Keratinocyte (primary cell): Measurements from ENCODE around the gene TIAM2. TPM values are rescaled to one million over a fixed set of nuclear protein-coding genes. Genes with fewer than 3 reads are reported as not detected.

Experiments
- DNase-seq: peaks from one replicate; pipeline ENCODE4 v3.0.0-alpha.2; 2011; ENCODE audit warnings: low read depth, missing footprints, low spot score
- FAIRE-seq: peaks from 2 replicates; lab custom pipeline; 2011; peaks lifted over from hg19 to GRCh38; lab: Jason Lieb, UNC
- H2AFZ ChIP-seq: 2 replicates; pipeline ENCODE4 v1.6.0; 2012; ENCODE audit warnings: low read length, control low read depth, inconsistent platforms; ENCODE audit not compliant: control insufficient read depth
- H3K27ac ChIP-seq: 2 replicates; pipeline ENCODE4 v1.5.1; 2011; ENCODE audit warnings: low read length; ENCODE audit not compliant: control insufficient read depth, insufficient read depth
- H3K27me3 ChIP-seq: 3 replicates; pipeline ENCODE4 v1.6.0; 2011; ENCODE audit warnings: low read length; ENCODE audit not compliant: control insufficient read depth, insufficient read depth; ENCODE audit errors: extremely low read depth
- H3K36me3 ChIP-seq, 2 experiments: 2 replicates in 1 of 2; 3 replicates in 1 of 2; pipeline ENCODE4 v1.5.1; 2011; ENCODE audit warnings: low read length in 2 of 2, mild to moderate bottlenecking in 1 of 2; ENCODE audit not compliant: control insufficient read depth in 2 of 2, insufficient read depth in 2 of 2; ENCODE audit errors: extremely low read depth in 1 of 2
- H3K4me1 ChIP-seq: 3 replicates; pipeline ENCODE4 v1.5.1; 2011; ENCODE audit warnings: low read length; ENCODE audit not compliant: control insufficient read depth, insufficient read depth; ENCODE audit errors: extremely low read depth
- H3K4me2 ChIP-seq: 3 replicates; pipeline ENCODE4 v1.6.0; 2011; ENCODE audit warnings: low read depth, low read length; ENCODE audit not compliant: control insufficient read depth, insufficient read depth; ENCODE audit errors: extremely low read depth
- H3K4me3 ChIP-seq, 3 experiments: fragments of 200-600 bp in 1 of 3; sonication (generic) in 1 of 3; 2 replicates in 2 of 3; 3 replicates in 1 of 3; pipeline ENCODE4 v1.5.1; 2011 to 2016; ENCODE audit warnings: low read length in 3 of 3, mild to moderate bottlenecking in 3 of 3, control low read depth in 2 of 3, inconsistent platforms in 1 of 3, low read depth in 1 of 3, mixed read lengths in 1 of 3, mixed run types in 1 of 3, moderate library complexity in 1 of 3; ENCODE audit not compliant: control insufficient read depth in 2 of 3, insufficient read depth in 2 of 3; ENCODE audit errors: extremely low read depth in 1 of 3
- H3K79me2 ChIP-seq: 2 replicates; pipeline ENCODE4 v1.6.0; 2012; ENCODE audit warnings: low read length; ENCODE audit not compliant: control insufficient read depth, insufficient read depth
- H3K9ac ChIP-seq: 3 replicates; pipeline ENCODE4 v1.6.0; 2011; ENCODE audit warnings: low read length; ENCODE audit not compliant: control insufficient read depth, insufficient read depth; ENCODE audit errors: extremely low read depth
- H3K9me1 ChIP-seq: 3 replicates; pipeline ENCODE4 v1.6.0; 2011; ENCODE audit warnings: low read length; ENCODE audit not compliant: control insufficient read depth, insufficient read depth; ENCODE audit errors: extremely low read depth
- H3K9me3 ChIP-seq: 2 replicates; pipeline ENCODE4 v1.5.1; 2012; ENCODE audit warnings: low read depth, low read length; ENCODE audit not compliant: control insufficient read depth
- H4K20me1 ChIP-seq: 3 replicates; pipeline ENCODE4 v1.6.0; 2011; ENCODE audit warnings: low read length; ENCODE audit not compliant: control insufficient read depth, insufficient read depth; ENCODE audit errors: extremely low read depth
- EZH2 ChIP-seq: IDR thresholded peaks from one replicate; pipeline ENCODE4 v1.6.1; 2012; ENCODE audit warnings: inconsistent platforms, mild to moderate bottlenecking, low read length, moderate library complexity
- dilution Hi-C: fragments of 300-500 bp; cut with MboI; formaldehyde crosslinking; loops from one replicate; pipeline ENCODE4 v1.7.0; 2020; ENCODE audit warnings: low sequenced_read_pairs; ENCODE audit not compliant: extremely low pct_ligation_motif_present
- polyA plus RNA-seq, 5 experiments: library from polyadenylated mRNA; depleted of rRNA in 3 of 5; stranded (reverse) in 3 of 5; stranded (forward) in 1 of 5; unstranded in 1 of 5; fragments of >200 nt; gene quantifications; 1 replicate in 1 of 5; 2 replicates in 3 of 5; 3 replicates in 1 of 5; pipeline versions ENCODE4 v1.2.1 to v1.2.3, GENCODE V29; 2011 to 2012; ENCODE audit warnings: missing spikeins in 2 of 5, low read depth in 1 of 5, low replicate concordance in 1 of 5
- TF ChIP-seq, protein P1 (sequence below), 3 experiments: IDR thresholded peaks in 1 of 3; conservative IDR thresholded peaks in 1 of 3; optimal IDR thresholded peaks in 1 of 3; 2 replicates in 2 of 3; 3 replicates in 1 of 3; pipeline versions ENCODE3 to v1.5.1; 2011; ENCODE audit warnings: low read length in 3 of 3, mild to moderate bottlenecking in 3 of 3, moderate library complexity in 2 of 3, control low read depth in 1 of 3, inconsistent platforms in 1 of 3; ENCODE audit not compliant: insufficient read depth in 2 of 3; ENCODE audit errors: extremely low read depth in 1 of 3

Gene TIAM2
- polyA plus RNA-seq, 1 donor (not counting 4 experiments of a cell fraction or from before 2014, with no cell fraction given): 4.0 TPM

- H3K9ac ChIP-seq: no peak overlapping the region
- FAIRE-seq: no peak
- no peaks in the 10 kb centered on the region for H3K27me3 ChIP-seq
- no peak overlapping the region for H3K27ac ChIP-seq
- dilution Hi-C loops: no loop called here
- no peak for TF ChIP-seq EZH2
- TF ChIP-seq, protein P1, sequence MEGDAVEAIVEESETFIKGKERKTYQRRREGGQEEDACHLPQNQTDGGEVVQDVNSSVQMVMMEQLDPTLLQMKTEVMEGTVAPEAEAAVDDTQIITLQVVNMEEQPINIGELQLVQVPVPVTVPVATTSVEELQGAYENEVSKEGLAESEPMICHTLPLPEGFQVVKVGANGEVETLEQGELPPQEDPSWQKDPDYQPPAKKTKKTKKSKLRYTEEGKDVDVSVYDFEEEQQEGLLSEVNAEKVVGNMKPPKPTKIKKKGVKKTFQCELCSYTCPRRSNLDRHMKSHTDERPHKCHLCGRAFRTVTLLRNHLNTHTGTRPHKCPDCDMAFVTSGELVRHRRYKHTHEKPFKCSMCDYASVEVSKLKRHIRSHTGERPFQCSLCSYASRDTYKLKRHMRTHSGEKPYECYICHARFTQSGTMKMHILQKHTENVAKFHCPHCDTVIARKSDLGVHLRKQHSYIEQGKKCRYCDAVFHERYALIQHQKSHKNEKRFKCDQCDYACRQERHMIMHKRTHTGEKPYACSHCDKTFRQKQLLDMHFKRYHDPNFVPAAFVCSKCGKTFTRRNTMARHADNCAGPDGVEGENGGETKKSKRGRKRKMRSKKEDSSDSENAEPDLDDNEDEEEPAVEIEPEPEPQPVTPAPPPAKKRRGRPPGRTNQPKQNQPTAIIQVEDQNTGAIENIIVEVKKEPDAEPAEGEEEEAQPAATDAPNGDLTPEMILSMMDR (optimal IDR thresholded peaks at IDR 0.05 in 1 of 3, IDR thresholded peaks at IDR 0.05 in 1 of 3, conservative IDR thresholded peaks at IDR 0.05 in 1 of 3; ENCODE audit: extremely low read depth in 1 of 3, insufficient read depth in 2 of 3, low read length in 3 of 3): no peak
- H2AFZ ChIP-seq: no peak overlapping the region
- H3K79me2 ChIP-seq: no peaks in the 10 kb centered on the region
- H3K9me1 ChIP-seq: no peaks in the 10 kb centered on the region
- H3K4me1 ChIP-seq: no peaks in the 10 kb centered on the region
- no peak for DNase-seq
- H3K4me2 ChIP-seq: no peak overlapping the region
- no peaks in the 10 kb centered on the region for H4K20me1 ChIP-seq
- H3K36me3 ChIP-seq: no peaks in the 10 kb centered on the region
- no peaks in the 10 kb centered on the region for H3K9me3 ChIP-seq
- no peak overlapping the region for H3K4me3 ChIP-seq
These were observed 6.8 kb downstream of the TIAM2 start for GRCh38 chr6:155001934-155002333.

DNA sequence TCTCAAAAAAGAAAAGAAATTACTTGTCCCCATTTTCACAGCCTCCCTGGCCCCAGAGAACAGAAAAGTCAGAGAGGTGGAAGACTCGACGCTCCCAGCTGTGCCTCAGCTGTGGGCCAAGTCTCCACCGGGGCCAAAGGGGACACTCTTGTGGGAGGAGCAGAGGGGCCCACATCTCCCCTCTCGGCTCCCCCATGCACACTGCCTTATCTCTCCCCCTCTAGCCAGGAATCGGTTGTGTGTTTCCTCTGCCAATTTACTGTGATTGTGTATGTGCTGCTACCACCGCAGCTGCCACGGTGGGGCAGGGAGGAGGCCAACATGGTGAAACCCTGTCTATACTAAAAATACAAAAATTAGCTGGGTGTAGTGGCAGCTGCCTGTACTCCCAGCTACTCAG lies 8.4 kb downstream of the TIAM2 start:
- no peak for DNase-seq
- no peak overlapping the region for H3K4me2 ChIP-seq
- H2AFZ ChIP-seq: no peak overlapping the region
- TF ChIP-seq, protein P1 (optimal IDR thresholded peaks at IDR 0.05 in 1 of 3, IDR thresholded peaks at IDR 0.05 in 1 of 3, conservative IDR thresholded peaks at IDR 0.05 in 1 of 3; ENCODE audit: extremely low read depth in 1 of 3, insufficient read depth in 2 of 3, low read length in 3 of 3): no peak
- TF ChIP-seq EZH2: no peak
- H3K9me1 ChIP-seq: no peaks in the 10 kb centered on the region
- H3K4me1 ChIP-seq: no peaks in the 10 kb centered on the region
- H3K9me3 ChIP-seq: no peaks in the 10 kb centered on the region
- H4K20me1 ChIP-seq: no peaks in the 10 kb centered on the region
- no peak overlapping the region for H3K27ac ChIP-seq
- no peaks in the 10 kb centered on the region for H3K27me3 ChIP-seq
- no peaks in the 10 kb centered on the region for H3K79me2 ChIP-seq
- no peaks in the 10 kb centered on the region for H3K36me3 ChIP-seq
- H3K9ac ChIP-seq: no peak overlapping the region
- dilution Hi-C loops: no loop called here
- no peak overlapping the region for H3K4me3 ChIP-seq
- no peak for FAIRE-seq
